SKM-1 treated with dmso at 0.1 percent for 144 hours (cell line): ENCODE results near the gene NTNG1.
"Not testable (repeated sequence)": the region's sequence is repeated elsewhere in the genome, so short reads cannot be mapped to it uniquely, and the experiment has no call there.

ENCODE experiments used
- DNase-seq: peaks from one replicate; lab custom pipeline; 2025; ENCODE audit not compliant: unreplicated experiment; lab: John Stamatoyannopoulos, UW

Gene NTNG1

GRCh38 chr1:107140703-107141490 is at the start of gene NTNG1:
TSS of gene NTNG1 (plus strand) at chr1:107141039.
- no peak for DNase-seq

DNA sequence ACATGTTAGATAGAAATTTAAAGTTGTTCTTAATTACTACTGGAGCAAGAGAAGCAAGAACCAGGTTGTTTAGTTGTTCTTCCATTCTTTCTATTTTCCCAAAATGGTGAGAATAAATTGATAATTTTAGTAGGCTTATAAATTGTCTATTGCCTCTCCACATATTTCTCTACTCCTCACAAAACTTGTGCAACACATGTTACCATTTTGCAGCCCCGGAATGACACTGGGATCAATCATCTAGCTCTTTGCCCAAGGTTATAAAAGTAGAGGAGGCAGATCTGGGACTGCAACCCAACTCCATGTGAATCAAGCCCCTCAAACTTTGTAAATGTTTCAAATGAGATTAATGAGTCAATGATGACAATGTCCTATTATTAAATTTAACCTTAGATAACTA is 49.4 kb upstream of the NTNG1 start:
- DNase-seq = no peak

- not testable (repeated sequence) for DNase-seq
Measured at GRCh38 chr1:107093395-107093794, 47.4 kb upstream of the NTNG1 start.

GRCh38 chr1:107095647-107096046 is 45.2 kb upstream of the NTNG1 start:
- no peak for DNase-seq

DNA sequence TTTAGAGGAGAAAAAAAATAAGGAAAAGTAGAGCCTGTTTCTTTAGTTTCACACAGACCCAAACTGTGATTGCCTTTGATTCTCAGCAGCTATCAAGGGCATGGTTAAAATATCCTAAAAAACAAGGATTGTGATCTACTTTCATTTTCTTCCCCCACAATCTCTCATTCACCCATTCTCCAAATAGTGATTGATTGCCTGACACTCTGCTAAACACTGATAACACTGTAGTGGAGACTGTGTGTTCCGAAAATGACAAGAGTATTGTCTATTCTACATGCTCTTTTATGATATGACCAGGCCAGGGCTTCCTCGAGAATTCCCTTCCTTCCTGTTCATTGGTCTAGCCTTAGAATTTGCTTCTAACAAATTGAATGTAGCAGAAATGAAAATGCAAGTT is 44.1 kb upstream of the NTNG1 start:
- no peak for DNase-seq

- DNase-seq = no peak
Measured at GRCh38 chr1:107098961-107099360, 41.9 kb upstream of the NTNG1 start.

DNA sequence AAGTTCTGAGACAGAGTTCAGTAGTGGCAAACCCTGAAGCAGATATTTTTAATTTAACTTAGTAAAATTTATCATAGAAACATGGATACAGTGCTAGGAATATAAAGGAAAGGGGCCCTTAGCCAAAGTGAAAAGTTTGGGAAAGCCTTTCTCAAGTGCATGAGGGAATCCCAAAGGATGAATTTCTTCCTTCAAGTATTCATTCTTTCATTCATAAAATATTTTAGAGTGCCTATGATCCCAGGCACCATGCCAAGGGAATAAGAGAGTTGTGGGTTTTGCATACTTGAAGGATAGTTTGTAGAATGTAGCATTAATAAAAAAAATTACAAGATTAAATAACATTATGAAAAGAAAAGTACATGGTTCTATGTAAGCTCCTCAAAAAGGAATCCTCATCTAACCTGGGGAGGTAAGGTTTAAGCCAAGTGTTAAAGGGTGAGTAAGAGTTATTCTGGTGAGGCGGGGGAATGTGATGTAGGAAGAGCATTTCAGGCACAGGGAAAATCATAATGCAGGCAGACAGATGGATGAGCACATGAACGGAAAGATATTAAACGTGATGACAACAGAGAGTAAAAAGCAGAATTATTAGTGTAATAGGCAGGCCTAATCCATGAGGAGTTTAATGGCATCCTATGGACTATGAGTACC is 40.4 kb upstream of the NTNG1 start:
- DNase-seq = no peak

DNA sequence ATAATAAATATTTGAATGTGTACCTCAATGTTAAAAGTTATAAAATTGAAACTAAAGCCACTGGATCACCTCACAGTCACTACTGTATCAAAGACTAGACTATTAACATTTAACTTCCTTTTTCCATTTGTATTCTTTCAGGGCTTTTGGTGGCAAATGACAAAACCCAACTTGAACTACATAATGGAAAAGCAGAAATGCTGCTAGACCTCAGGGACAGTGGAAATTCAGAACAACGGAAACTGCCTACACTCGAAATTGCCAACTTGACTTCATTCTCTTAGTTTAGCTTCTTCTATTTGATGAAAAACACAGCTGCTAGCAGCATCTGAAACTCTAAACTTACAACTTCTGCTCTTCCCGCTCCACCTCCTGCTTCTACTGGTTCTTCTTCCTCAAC is 34.9 kb upstream of the NTNG1 start:
- DNase-seq = no peak

DNA sequence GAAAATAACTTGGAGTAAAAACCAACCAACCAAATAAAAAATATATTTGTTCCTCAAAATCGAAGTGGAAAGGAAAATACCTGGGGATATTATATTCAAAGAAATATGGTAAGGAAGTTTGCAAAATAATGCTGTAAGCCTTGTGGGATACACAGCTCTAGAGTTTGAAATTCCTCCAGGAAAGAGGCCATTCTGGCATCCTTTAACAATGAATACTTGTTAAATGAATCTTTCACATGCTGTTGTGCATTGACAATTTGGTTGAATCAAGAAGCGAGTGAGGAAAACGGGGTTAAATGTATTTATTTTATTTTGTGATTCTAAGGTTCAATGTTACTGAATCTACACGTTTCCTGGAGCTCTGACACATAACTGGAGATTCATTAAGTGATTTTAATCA is 30.5 kb upstream of the NTNG1 start:
- DNase-seq = no peak

DNA sequence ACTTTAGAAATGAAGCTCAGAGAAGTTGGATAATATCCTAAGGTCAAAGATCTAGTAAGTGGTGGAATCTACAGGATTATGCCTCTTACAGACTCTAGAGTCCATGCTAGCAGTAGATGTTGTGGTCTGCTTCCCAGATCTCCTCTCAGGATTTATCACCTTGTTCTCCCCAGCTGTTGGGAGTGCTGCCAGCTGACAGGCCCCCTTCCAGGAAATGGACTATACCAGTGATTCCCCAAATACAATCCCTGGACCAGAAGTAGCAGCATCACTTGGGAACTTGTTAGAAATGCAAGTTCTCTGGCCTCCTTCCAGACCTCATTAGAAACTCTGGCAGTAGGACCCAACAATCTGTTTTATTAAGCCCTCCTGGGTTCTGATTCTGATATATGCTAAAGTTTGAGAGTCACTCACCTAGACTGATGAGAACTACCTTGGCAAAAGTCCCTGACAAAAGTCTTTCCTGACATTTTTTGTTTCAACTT is 24.5 kb upstream of the NTNG1 start:
- DNase-seq = no peak

DNA sequence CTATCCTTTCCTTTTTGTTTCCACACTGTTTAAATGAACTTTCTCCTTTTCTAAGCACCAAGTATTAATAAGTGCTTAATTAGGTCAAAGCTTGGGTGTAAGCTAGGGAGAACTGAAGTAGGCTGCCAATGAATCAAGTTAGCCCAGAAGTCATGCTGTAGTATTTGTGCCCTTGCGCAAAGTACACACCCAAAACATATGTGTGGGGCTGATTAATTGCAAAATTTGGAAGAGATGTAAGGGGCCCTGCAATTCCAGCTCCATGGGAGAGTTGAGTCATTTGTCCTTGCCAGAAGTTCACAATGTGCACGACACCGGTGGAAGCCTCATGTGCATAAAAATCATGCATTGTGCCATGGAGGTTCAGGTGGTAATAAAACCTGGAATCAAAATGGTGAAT is 18.6 kb upstream of the NTNG1 start:
- no peak for DNase-seq

DNA sequence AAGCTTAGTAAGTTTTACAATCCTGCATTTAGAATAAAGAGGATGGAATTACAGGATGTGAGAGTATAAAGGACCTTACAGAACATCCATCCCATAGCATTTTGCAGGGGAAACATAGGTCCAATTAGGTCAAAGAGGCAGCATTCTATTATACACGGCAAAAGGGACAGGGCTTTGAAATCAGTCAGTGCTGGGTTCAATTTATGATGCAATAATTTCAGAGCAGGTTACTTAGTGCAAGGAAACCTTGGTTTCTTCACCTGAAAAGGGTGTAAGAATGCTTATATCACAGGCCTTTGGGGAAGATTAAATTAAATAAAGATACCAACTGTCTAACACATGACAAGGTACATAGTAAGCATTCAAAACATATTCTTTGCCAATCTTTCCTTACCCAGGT is 17.1 kb upstream of the NTNG1 start:
- DNase-seq = no peak

- no peak for DNase-seq
Measured at GRCh38 chr1:107124694-107125093, 16.1 kb upstream of the NTNG1 start.

DNA sequence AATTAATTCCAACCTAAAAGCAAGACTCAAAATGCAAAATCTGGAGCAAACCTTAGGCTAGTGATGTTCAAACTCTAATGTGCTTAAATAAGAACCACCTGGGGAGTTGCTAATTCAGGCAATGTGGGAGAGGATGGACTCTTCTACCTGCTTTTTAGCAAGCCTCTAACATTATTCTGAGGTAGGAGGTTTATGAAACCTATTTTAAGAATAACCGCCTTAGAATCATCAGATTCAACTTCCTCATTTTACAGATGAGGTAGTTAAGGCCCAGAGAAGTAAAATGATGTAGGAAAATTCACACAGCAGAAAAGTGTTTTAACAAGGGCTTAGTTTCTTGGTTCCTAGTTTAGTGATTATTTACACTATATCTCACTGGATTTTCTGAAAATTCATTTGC is 8.6 kb upstream of the NTNG1 start:
- DNase-seq = no peak

- no peak for DNase-seq
Measured at GRCh38 chr1:107132780-107133179, 8.1 kb upstream of the NTNG1 start.

GRCh38 chr1:107135463-107135862 is 5.4 kb upstream of the NTNG1 start:
- DNase-seq = no peak

GRCh38 chr1:107138166-107138565 is 2.7 kb upstream of the NTNG1 start:
- no peak for DNase-seq

DNA sequence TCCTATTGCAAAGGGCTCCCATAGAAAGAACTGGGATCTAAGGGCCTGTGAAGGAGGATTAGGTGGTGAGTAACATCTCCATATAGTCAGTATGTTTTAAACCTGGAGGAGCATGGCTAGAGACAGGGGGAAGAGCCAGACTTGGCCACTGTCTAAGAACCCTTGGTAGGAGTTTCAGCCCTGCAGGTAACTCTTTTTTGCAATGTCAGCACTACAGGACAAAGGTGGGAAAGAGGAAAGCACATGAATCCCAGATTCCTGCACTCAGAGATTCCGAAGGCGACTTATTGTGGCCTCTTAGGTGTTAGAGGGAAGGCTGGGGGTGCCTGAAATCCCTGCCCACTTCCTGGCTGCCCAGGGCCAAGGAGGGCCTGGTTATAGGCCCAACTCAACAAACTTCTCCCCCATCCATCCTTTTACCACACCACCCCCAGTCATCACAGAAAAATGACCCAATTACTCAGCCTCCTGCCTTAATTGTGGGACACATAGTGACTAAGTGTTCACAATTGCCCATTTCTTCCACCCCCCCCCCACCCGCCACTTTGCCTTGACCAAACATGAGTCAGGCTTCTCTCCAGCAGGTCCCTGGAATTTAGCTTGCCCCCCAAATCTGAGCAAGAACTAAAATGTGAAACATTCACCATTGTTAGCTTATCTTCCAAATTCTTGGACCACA is 1.9 kb upstream of the NTNG1 start:
- no peak for DNase-seq

DNA sequence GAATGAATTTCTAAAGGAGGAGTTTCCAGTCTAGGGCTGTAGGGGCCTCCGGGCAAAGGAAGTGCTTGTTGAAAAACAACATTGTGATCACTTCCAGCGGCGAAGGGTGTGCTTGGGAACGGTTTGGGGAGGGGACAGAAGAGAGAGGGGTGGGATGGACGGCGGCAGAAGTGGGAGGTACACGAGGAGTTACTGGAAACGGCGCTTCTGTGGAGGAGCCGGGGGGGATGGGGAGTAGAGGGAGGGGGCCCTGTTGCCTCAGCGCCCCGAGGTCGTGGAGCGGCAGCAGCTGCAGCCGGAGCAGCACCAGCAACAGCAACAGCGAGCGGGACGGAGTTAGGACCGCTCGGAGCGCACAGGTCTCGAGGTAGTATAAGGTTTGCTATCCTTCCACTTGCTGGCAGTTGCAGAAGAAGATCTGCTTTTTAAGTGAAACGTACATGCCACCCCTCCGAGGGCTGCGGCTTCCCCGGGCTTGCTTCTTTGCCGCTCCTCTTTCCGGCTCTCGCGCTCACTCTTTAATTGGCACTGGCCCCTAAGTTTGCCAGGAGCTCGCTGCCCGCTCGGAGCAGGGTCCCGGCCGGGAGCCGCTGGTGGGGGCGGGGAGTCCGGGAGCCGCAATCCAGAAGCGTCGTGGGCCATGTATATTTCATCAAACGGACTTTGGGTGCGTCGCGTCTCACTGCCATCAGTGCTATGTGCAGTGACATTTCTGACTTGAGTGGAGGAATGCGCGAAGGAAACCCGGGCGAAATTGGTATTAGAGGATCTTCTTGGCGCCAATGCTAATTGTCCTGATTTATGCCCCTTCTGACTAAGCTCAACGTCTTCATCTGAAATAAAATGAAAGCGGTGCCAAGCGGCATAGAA is 771 bp upstream of the NTNG1 start:
- DNase-seq = no peak

DNA sequence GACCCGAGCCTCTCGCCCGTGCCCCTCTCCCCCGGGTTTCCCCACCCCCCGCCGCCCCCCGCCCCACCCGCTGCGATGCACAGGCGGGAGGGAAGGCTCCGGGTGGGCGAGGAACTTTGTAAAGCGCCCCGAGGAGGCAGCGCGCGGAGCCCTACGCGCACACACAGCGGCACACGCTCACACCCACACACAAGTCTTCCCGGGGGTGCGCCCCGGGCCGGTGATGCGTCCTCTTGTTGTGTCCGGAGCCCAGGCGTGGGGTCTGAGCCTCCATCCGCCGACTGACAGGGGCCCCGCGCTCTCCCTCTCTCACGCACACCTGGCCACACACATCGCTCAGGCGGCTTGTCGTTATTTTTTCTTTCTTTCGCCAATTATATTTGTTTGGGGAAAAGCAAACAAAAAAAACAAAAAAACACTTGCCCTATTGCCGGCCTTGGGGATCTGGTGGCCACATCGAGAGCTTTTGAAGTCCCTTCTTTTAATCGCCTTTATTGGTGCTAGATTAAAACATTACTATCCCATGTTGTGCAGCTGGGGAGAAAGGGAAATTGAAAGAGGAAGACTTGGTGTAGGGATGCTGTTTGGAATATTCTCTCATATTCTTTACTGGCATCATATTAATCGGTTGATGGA is 770 bp downstream of the NTNG1 start:
- DNase-seq = no peak

DNA sequence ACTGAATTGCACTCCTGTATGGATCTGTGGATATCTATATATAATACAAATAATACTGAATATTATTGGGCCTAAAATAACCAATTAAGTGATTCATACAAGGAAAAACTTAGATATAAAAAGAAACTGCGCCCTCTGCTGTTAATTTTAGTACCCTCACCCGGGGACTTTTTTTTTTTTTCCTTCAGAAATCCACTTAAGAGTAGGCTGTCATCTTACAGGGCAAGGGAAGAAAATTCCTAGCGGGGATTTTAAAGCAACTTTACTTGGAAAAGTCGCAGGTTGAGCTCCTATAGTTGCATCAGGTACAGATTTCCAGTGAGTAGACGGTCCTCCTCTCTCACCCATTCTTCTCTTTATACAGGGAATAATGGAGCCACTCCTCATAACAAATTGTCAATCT is 1.3 kb downstream of the NTNG1 start:
- DNase-seq = no peak
